ENCODE results near the gene AXL.

The AXL gene

GRCh38 chr19:41186971-41187883 is 31.8 kb upstream of the AXL start:
- in situ Hi-C loops (cut with MboI; ENCODE audit: low pct_unique_long_range_greater_than_20kb, low sequenced_read_pairs, unreplicated experiment) = no loop called here
- no peak for DNase-seq (ENCODE audit: low spot score)
- TF ChIP-seq CTCF (IDR thresholded peaks at IDR 0.05; ENCODE audit: extremely low read depth, insufficient read depth, missing control alignments) = no peak

GRCh38 chr19:41187884-41188279 is 31.1 kb upstream of the AXL start:
- TF ChIP-seq CTCF (IDR thresholded peaks at IDR 0.05; ENCODE audit: extremely low read depth, insufficient read depth, missing control alignments) = no peak
- in situ Hi-C loops (cut with MboI; ENCODE audit: low pct_unique_long_range_greater_than_20kb, low sequenced_read_pairs, unreplicated experiment) = no loop called here
- DNase-seq (ENCODE audit: low spot score) = no peak

- no peak for TF ChIP-seq CTCF (IDR thresholded peaks at IDR 0.05; ENCODE audit: extremely low read depth, insufficient read depth, missing control alignments)
- no peak for DNase-seq (ENCODE audit: low spot score)
- in situ Hi-C loops (cut with MboI; ENCODE audit: low pct_unique_long_range_greater_than_20kb, low sequenced_read_pairs, unreplicated experiment) = no loop called here
Measured at GRCh38 chr19:41189425-41190065, 29.5 kb upstream of the AXL start.

GRCh38 chr19:41192574-41193429 is 26.2 kb upstream of the AXL start, which contains the start of gene CYP2S1:
CYP2S1 (plus strand) TSS chr19:41193219; CDS start chr19:41193265, 46 bp downstream.
- TF ChIP-seq CTCF (IDR thresholded peaks at IDR 0.05; ENCODE audit: extremely low read depth, insufficient read depth, missing control alignments) = no peak
- in situ Hi-C loops (cut with MboI; ENCODE audit: low pct_unique_long_range_greater_than_20kb, low sequenced_read_pairs, unreplicated experiment) = no loop called here
- no peak for DNase-seq (ENCODE audit: low spot score)

- DNase-seq (ENCODE audit: low spot score) = no peak
- TF ChIP-seq CTCF (IDR thresholded peaks at IDR 0.05; ENCODE audit: extremely low read depth, insufficient read depth, missing control alignments) = no peak
Measured at GRCh38 chr19:41193430-41194156, 25.4 kb upstream of the AXL start.

More at GRCh38 chr19:41193430-41194156, 25.4 kb upstream of the AXL start:
- in situ Hi-C loops (cut with MboI; ENCODE audit: low pct_unique_long_range_greater_than_20kb, low sequenced_read_pairs, unreplicated experiment) = no loop called here
